ENCODE measurements around the gene CDH4. TPM values are rescaled to one million over a fixed set of nuclear protein-coding genes. Genes with fewer than 3 reads are reported as not detected.

CDH4 gene
- polyA plus RNA-seq, 4 donors: 6.1 to 8.9 (median 6.8) TPM

- DNase-seq (ENCODE audit: low read depth in 4 of 4, low spot score in 3 of 4): no peak
These were observed 336.6 kb downstream of the CDH4 start for GRCh38 chr20:61588411-61589385.

GRCh38 chr20:61590236-61590635, 338.2 kb downstream of the CDH4 start:
- no peak for DNase-seq (ENCODE audit: low read depth in 4 of 4, low spot score in 3 of 4)

- no peak for DNase-seq (ENCODE audit: low read depth in 4 of 4, low spot score in 3 of 4)
These were observed 341.5 kb downstream of the CDH4 start for GRCh38 chr20:61593516-61593915.

- no peak for DNase-seq (ENCODE audit: low read depth in 4 of 4, low spot score in 3 of 4)
These were observed 342.1 kb downstream of the CDH4 start for GRCh38 chr20:61594198-61594597.

GRCh38 chr20:61595216-61595615, 343.2 kb downstream of the CDH4 start:
- no peak for DNase-seq (ENCODE audit: low read depth in 4 of 4, low spot score in 3 of 4)

- DNase-seq (ENCODE audit: low read depth in 4 of 4, low spot score in 3 of 4): no peak
These were observed 344.7 kb downstream of the CDH4 start for GRCh38 chr20:61596687-61597330.

GRCh38 chr20:61597996-61598395, 345.9 kb downstream of the CDH4 start:
- DNase-seq (ENCODE audit: low read depth in 4 of 4, low spot score in 3 of 4): no peak

- no peak for DNase-seq (ENCODE audit: low read depth in 4 of 4, low spot score in 3 of 4)
These were observed 346.5 kb downstream of the CDH4 start for GRCh38 chr20:61598586-61598985.

- no peak for DNase-seq (ENCODE audit: low read depth in 4 of 4, low spot score in 3 of 4)
These were observed 347.0 kb downstream of the CDH4 start for GRCh38 chr20:61599061-61599531.

GRCh38 chr20:61599541-61599992, 347.5 kb downstream of the CDH4 start:
- DNase-seq (ENCODE audit: low read depth in 4 of 4, low spot score in 3 of 4): no peak

GRCh38 chr20:61600016-61600415, 348.0 kb downstream of the CDH4 start:
- no peak for DNase-seq (ENCODE audit: low read depth in 4 of 4, low spot score in 3 of 4)

GRCh38 chr20:61601361-61601760, 349.3 kb downstream of the CDH4 start:
- DNase-seq (ENCODE audit: low read depth in 4 of 4, low spot score in 3 of 4): no peak

GRCh38 chr20:61601853-61602252, 349.8 kb downstream of the CDH4 start:
- DNase-seq (ENCODE audit: low read depth in 4 of 4, low spot score in 3 of 4): no peak

GRCh38 chr20:61603715-61604114, 351.7 kb downstream of the CDH4 start:
- no peak for DNase-seq (ENCODE audit: low read depth in 4 of 4, low spot score in 3 of 4)

- no peak for DNase-seq (ENCODE audit: low read depth in 4 of 4, low spot score in 3 of 4)
These were observed 352.5 kb downstream of the CDH4 start for GRCh38 chr20:61604549-61604948.

- DNase-seq (ENCODE audit: low read depth in 4 of 4, low spot score in 3 of 4): no peak
These were observed 353.2 kb downstream of the CDH4 start for GRCh38 chr20:61605283-61605682.

GRCh38 chr20:61605862-61606557, 353.9 kb downstream of the CDH4 start:
- no peak for DNase-seq (ENCODE audit: low read depth in 4 of 4, low spot score in 3 of 4)

- DNase-seq (ENCODE audit: low read depth in 4 of 4, low spot score in 3 of 4): peak in 3 of 4 donors; percentile 39 to 62 (median 58)
These were observed 356.4 kb downstream of the CDH4 start for GRCh38 chr20:61608275-61609085.

GRCh38 chr20:61609461-61609860, 357.4 kb downstream of the CDH4 start:
- no peak for DNase-seq (ENCODE audit: low read depth in 4 of 4, low spot score in 3 of 4)
